ENCODE results near the gene CFAP74. TPM values are rescaled to one million over a fixed set of nuclear protein-coding genes. Genes with fewer than 3 reads are reported as not detected.

Gene CFAP74
- polyA plus RNA-seq, 1 experiment: not detected

DNA sequence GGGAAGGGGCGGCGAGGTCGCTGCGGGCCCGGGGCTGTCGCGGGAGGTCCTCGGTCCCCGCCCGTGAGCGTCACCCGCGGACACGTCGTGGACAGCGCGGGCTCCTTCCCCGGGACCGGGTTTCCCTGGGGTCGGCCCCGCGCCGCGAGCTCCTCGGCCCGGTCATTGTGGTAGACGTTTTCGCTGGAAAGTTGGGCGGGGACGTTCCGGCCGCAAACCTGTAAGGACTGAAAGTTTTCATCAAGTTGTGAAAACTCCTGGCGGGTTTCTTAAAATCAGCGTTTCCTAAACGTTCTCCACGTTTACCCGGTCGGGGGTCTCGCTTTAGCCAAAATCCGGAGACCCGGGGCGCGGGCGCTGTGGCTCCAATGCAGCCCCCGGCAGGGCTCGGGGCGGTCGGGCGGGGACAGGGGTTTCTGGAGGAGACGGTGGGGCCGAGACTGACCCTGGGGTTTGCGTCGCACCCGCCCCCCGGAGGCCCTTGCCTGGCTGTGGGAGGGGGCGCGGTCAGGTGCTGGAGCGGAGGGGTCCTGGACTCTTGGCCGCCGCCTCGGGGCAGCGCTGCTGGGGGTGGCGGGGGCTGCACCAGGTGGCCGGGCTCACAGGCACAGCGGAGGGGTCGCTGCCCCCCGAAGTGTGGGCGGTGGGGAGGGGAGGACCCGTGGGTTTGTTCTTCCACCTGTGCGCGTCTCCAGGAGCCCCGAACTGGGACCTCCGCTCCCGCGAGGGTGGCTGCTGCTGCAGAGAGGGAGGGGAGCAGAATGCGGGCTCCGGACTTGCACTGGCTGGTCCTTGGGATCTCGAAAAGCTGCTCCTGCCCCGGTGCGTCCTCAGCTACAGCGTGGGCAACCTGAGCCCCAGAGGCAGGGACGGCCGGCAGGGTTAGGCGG, 47.5 kb upstream of the CFAP74 start:
- H3K4me3 ChIP-seq (ENCODE audit: low read depth, low read length): no peak overlapping the region
- H3K27me3 ChIP-seq (ENCODE audit: control insufficient read depth, insufficient read depth, low read length): peaks cover 47% of the 10 kb centered on the region
- ChIA-PET POLR2A (no interaction called here), CTCF (no interaction called here)
- TF ChIP-seq, protein P1, sequence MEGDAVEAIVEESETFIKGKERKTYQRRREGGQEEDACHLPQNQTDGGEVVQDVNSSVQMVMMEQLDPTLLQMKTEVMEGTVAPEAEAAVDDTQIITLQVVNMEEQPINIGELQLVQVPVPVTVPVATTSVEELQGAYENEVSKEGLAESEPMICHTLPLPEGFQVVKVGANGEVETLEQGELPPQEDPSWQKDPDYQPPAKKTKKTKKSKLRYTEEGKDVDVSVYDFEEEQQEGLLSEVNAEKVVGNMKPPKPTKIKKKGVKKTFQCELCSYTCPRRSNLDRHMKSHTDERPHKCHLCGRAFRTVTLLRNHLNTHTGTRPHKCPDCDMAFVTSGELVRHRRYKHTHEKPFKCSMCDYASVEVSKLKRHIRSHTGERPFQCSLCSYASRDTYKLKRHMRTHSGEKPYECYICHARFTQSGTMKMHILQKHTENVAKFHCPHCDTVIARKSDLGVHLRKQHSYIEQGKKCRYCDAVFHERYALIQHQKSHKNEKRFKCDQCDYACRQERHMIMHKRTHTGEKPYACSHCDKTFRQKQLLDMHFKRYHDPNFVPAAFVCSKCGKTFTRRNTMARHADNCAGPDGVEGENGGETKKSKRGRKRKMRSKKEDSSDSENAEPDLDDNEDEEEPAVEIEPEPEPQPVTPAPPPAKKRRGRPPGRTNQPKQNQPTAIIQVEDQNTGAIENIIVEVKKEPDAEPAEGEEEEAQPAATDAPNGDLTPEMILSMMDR (IDR thresholded peaks at IDR 0.05; ENCODE audit: low read depth, low read length): no peak
- no peak overlapping the region for H3K27ac ChIP-seq (ENCODE audit: low read depth, low read length)
- peaks cover 7% of the 10 kb centered on the region; the same call in 1 of the 2 replicates for H3K9me3 ChIP-seq (ENCODE audit: control insufficient read depth, insufficient read depth, low read length)
- DNase-seq (ENCODE audit: low read depth, low spot score): no peak

DNA sequence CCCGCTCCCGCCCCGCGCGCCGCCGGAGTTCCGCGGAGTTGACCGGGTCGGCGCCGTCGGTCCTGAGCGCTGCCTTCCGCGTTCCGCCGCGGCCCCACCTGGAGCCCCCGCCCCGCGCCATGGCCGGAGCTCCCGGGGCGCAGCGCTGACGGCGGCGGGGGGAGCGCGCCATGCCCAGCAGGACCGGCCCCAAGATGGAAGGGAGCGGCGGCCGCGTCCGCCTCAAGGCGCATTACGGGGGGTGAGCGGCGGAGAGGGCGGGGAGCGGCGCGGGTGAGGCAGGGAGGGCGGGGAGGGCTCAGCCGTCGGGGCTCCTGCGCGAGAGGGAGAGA, 46.8 kb upstream of the CFAP74 start:
- POLR2A ChIA-PET: no interaction called here
- Histone ChIP-seq H3K9me3 (ENCODE audit: control insufficient read depth, insufficient read depth, low read length) (peaks cover 7% of the 10 kb centered on the region; the same call in 1 of the 2 replicates), H3K4me3 (ENCODE audit: low read depth, low read length) (no peak overlapping the region), H3K27me3 (ENCODE audit: control insufficient read depth, insufficient read depth, low read length) (peaks cover 52% of the 10 kb centered on the region), H3K27ac (ENCODE audit: low read depth, low read length) (no peak overlapping the region)
- TF ChIP-seq, protein P1 (IDR thresholded peaks at IDR 0.05; ENCODE audit: low read depth, low read length): no peak
- CTCF ChIA-PET: no interaction called here
- DNase-seq (ENCODE audit: low read depth, low spot score): no peak

DNA sequence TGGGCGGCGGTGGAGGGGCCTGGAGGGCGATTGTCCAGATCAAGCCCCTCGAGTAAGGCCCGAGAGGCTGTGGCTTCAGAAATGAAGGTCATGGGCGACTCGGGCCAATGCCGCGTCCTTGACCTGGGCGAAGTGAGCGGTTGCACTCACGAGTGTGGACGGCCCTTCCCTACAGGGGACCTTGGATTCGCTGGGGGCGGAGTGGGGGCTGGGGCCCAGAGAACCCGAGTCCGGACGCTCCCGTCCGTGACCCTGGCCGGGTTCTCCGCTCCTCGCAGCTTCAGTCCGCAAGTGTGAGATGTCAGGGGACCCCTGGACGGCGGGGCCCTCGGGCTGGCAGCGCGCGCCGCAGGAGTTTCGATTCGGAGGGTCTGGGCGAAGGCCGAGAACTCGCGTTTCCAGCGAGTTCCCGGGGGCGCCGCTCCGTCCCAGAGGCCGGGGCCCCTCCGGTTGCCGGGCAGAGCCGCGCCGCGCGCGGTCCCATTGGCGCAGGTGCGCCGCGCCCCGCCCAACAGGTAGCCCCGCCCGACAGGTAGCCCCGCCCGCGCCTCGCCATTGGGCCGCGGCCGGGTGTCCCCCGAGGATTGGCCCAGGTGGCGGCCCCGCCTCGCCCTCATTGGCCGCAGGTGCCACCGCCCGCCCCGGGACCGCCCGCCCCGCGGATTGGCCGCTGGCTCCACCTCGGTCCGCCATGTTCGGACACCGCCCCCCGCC, 46.3 kb upstream of the CFAP74 start, which contains the start of gene PRKCZ:
PRKCZ (plus strand) TSS at position 694 of the 714 bp plus-strand sequence. CDS start 220 bp downstream, outside the sequence.
- Histone ChIP-seq H3K4me3 (ENCODE audit: low read depth, low read length) (no peak within 1 kb of the TSS; the same call in 1 of the 2 replicates), H3K27ac (ENCODE audit: low read depth, low read length) (no peak within 1 kb of the TSS), H3K27me3 (ENCODE audit: control insufficient read depth, insufficient read depth, low read length) (peaks cover 52% of the 10 kb centered on the region), H3K9me3 (ENCODE audit: control insufficient read depth, insufficient read depth, low read length) (peaks cover 7% of the 10 kb centered on the region; the same call in 1 of the 2 replicates)
- DNase-seq (ENCODE audit: low read depth, low spot score): no peak
- CTCF ChIA-PET: no interaction called here
- POLR2A ChIA-PET: no interaction called here
- TF ChIP-seq, protein P1 (IDR thresholded peaks at IDR 0.05; ENCODE audit: low read depth, low read length): no peak

DNA sequence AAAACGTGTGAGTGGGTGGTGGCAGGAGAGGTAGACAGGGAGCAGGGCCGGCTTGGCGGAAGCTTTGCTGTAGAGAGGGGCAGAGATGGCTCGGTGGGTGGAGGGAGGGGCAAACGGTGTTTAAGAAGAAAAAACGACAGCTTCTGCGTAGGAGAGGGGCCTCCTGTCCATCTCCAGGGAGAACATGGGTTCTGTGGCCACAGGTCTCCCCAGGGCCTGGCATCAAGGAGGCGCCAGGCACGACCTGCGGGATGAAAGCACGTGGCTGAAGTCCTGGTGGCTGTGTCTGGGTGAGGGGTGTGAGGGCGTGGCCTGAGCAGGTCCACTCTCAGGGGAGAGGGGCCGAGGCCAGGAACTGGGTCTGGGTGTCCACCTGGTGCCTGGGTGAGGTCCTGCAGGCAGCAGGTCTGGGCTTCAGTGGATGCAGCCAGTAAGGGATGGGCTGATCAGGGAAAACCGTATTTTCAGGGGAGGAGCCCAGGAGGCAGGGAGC, 45.7 kb upstream of the CFAP74 start:
- no peak overlapping the region for H3K4me3 ChIP-seq (ENCODE audit: low read depth, low read length)
- ChIA-PET CTCF (interaction anchor here (0.7 kb wide), 1 partner anchor 88 kb away, joined by 3 read pairs; no protein-coding TSS in a partner anchor), POLR2A (no interaction called here)
- DNase-seq (ENCODE audit: low read depth, low spot score): no peak
- TF ChIP-seq, protein P1 (IDR thresholded peaks at IDR 0.05; ENCODE audit: low read depth, low read length): 0 out of 2 replicates have a peak, but pooled peaks have one; percentile 12
- H3K9me3 ChIP-seq (ENCODE audit: control insufficient read depth, insufficient read depth, low read length): peaks cover 7% of the 10 kb centered on the region; the same call in 1 of the 2 replicates
- peaks cover 52% of the 10 kb centered on the region for H3K27me3 ChIP-seq (ENCODE audit: control insufficient read depth, insufficient read depth, low read length)
- H3K27ac ChIP-seq (ENCODE audit: low read depth, low read length): no peak overlapping the region

All from AG04450 (cell line).